HCT116 (cell line): Measurements from ENCODE around the gene ZDHHC14. TPM values are rescaled to one million over a fixed set of nuclear protein-coding genes. Genes with fewer than 3 reads are reported as not detected.

ENCODE experiments used
- ATAC-seq: fragments of 200-7000 bp; cut with Tn5 transposase; 2 replicates; pipeline ENCODE4 v1.9.1; 2020; ENCODE audit warnings: mild to moderate bottlenecking, moderate library complexity
- BruUV-seq: library from RNA; stranded (reverse); fragments of 400-500 nt; replicated peaks from 2 replicates; lab custom pipeline; 2021; lab: Mats Ljungman, UMichigan
- CTCF ChIA-PET: fragments of 300-600 bp; sonication (Branson Sonifier 250); formaldehyde crosslinking; loops from one replicate; lab custom pipeline; 2021; ENCODE audit warnings: antibody characterized with exemption; lab: Charles Lee
- POLR2A ChIA-PET: fragments of 300-600, 350-600 bp; sonication (Branson Sonifier 250); formaldehyde crosslinking; loops from one replicate; lab custom pipeline; 2021; ENCODE audit warnings: antibody characterized with exemption; lab: Charles Lee
- RAD21 ChIA-PET, 2 experiments: fragments of 300-600 bp; sonication (Branson Sonifier 250); formaldehyde crosslinking; loops; one replicate each; lab custom pipeline; 2023; ENCODE audit warnings: low total read pairs in 2 of 2; ENCODE audit not compliant: uncharacterized antibody in 2 of 2, unreplicated experiment in 2 of 2, low non-redundant PET in 1 of 2; lab: Charles Lee
- DNase-seq: peaks from one replicate; pipeline ENCODE4 v3.0.0-alpha.2; 2010; ENCODE audit warnings: low read depth, low spot score
- H2AFZ ChIP-seq: fragments of 200-600 bp; shearing (Covaris generic), sonication (generic); 2 replicates; pipeline ENCODE4 v1.6.1; 2017; ENCODE audit warnings: low read depth, mixed run types, mixed read lengths, antibody characterized with exemption, low read length; ENCODE audit not compliant: poor library complexity, severe bottlenecking
- H3K27ac ChIP-seq: 2 replicates; pipeline ENCODE4 v1.5.1; 2012; ENCODE audit warnings: low read depth, low read length
- H3K27me3 ChIP-seq: fragments of 200-600 bp; sonication (generic); 2 replicates; pipeline ENCODE4 v1.6.1; 2016; ENCODE audit warnings: mixed run types, low read length, mixed read lengths; ENCODE audit not compliant: insufficient read depth
- H3K36me3 ChIP-seq, 2 experiments: fragments of 200-500 bp in 1 of 2; fragments of 200-600 bp in 1 of 2; sonication (Bioruptor generic) in 1 of 2; sonication (generic) in 1 of 2; 2 replicates each; pipeline versions ENCODE4 v1.5.1 to v1.6.1; 2014 to 2016; ENCODE audit warnings: low read length in 2 of 2, inconsistent platforms in 1 of 2, mixed read lengths in 1 of 2, mixed run types in 1 of 2; ENCODE audit not compliant: insufficient read depth in 2 of 2, control insufficient read depth in 1 of 2
- H3K4me1 ChIP-seq, 2 experiments: fragments of 200-600 bp in 1 of 2; sonication (generic) in 1 of 2; 2 replicates each; pipeline versions ENCODE4 v1.5.1 to v1.6.1; 2012 to 2017; ENCODE audit warnings: low read length in 2 of 2, inconsistent platforms in 1 of 2, mild to moderate bottlenecking in 1 of 2, mixed read lengths in 1 of 2, mixed run types in 1 of 2, moderate library complexity in 1 of 2; ENCODE audit not compliant: insufficient read depth in 2 of 2, control insufficient read depth in 1 of 2
- H3K4me2 ChIP-seq: fragments of 200-600 bp; sonication (generic); 2 replicates; pipeline ENCODE4 v1.6.1; 2017; ENCODE audit warnings: mixed run types, low read length, mixed read lengths
- H3K4me3 ChIP-seq, 2 experiments: fragments of 200-600 bp in 1 of 2; sonication (generic) in 1 of 2; replicated peaks in 1 of 2; 2 replicates each; pipeline ENCODE4 v1.5.1; 2011 to 2016; ENCODE audit warnings: low read length in 2 of 2, control low read depth in 1 of 2, low read depth in 1 of 2, mild to moderate bottlenecking in 1 of 2, mixed read lengths in 1 of 2, mixed run types in 1 of 2
- H3K79me2 ChIP-seq: fragments of 200-600 bp; sonication (generic); 2 replicates; pipeline ENCODE4 v1.6.1; 2017; ENCODE audit warnings: mild to moderate bottlenecking, mixed run types, low read length, moderate library complexity, mixed read lengths; ENCODE audit not compliant: insufficient read depth
- H3K9ac ChIP-seq: fragments of 200-600 bp; sonication (generic); 2 replicates; pipeline ENCODE4 v1.6.1; 2016; ENCODE audit warnings: low read length, mixed read lengths
- H3K9me2 ChIP-seq: fragments of 200-600 bp; sonication (generic), shearing (Covaris generic); 2 replicates; pipeline ENCODE4 v1.6.1; 2017; ENCODE audit warnings: mixed run types, mild to moderate bottlenecking, moderate library complexity; ENCODE audit not compliant: insufficient read depth
- H3K9me3 ChIP-seq, 2 experiments: fragments of 200-500 bp in 1 of 2; fragments of 200-600 bp in 1 of 2; sonication (Bioruptor generic) in 1 of 2; sonication (generic) in 1 of 2; 2 replicates each; pipeline ENCODE4 v1.6.1; 2014 to 2017; ENCODE audit warnings: low read length in 2 of 2, mixed read lengths in 2 of 2, inconsistent platforms in 1 of 2, low read depth in 1 of 2, mild to moderate bottlenecking in 1 of 2, mixed run types in 1 of 2, moderate library complexity in 1 of 2; ENCODE audit not compliant: control insufficient read depth in 1 of 2, insufficient read depth in 1 of 2
- H4K20me1 ChIP-seq: fragments of 200-600 bp; sonication (generic), shearing (Covaris generic); 2 replicates; pipeline ENCODE4 v1.6.1; 2017; ENCODE audit warnings: mixed run types, mild to moderate bottlenecking, moderate library complexity; ENCODE audit not compliant: insufficient read depth
- CBX3 ChIP-seq: IDR thresholded peaks from 2 replicates; pipeline ENCODE4 v1.6.1; 2012; ENCODE audit warnings: low read depth
- CEBPB ChIP-seq: IDR thresholded peaks from 2 replicates; pipeline ENCODE4 v1.6.1; 2012; ENCODE audit warnings: low read depth
- ELF1 ChIP-seq: IDR thresholded peaks from 2 replicates; pipeline ENCODE4 v1.6.1; 2012; ENCODE audit warnings: low read depth, borderline replicate concordance
- EZH2 ChIP-seq: fragments of 200-600 bp; sonication (generic); IDR thresholded peaks from 2 replicates; pipeline ENCODE4 v1.6.1; 2017; ENCODE audit warnings: antibody characterized with exemption, mixed run types
- EZH2phosphoT487 ChIP-seq: fragments of 200-600 bp; IDR thresholded peaks from 2 replicates; pipeline ENCODE4 v1.6.1; 2018; ENCODE audit warnings: antibody characterized with exemption, borderline replicate concordance
- JUND ChIP-seq: IDR thresholded peaks from 2 replicates; pipeline ENCODE4 v1.6.1; 2012
- POLR2A ChIP-seq: IDR thresholded peaks from 2 replicates; pipeline ENCODE4 v1.7.0; 2011; ENCODE audit warnings: borderline replicate concordance; ENCODE audit not compliant: insufficient read depth, insufficient read length; ENCODE audit errors: extremely low read depth
- RAD21 ChIP-seq: IDR thresholded peaks from 2 replicates; pipeline ENCODE4 v1.6.1; 2012; ENCODE audit warnings: low read depth, mild to moderate bottlenecking
- SIN3A ChIP-seq: IDR thresholded peaks from 2 replicates; pipeline ENCODE4 v1.6.1; 2012; ENCODE audit warnings: low read depth
- SP1 ChIP-seq: IDR thresholded peaks from 2 replicates; pipeline ENCODE4 v1.6.1; 2012; ENCODE audit warnings: low read depth
- SRF ChIP-seq: IDR thresholded peaks from 2 replicates; pipeline ENCODE4 v1.6.1; 2012; ENCODE audit warnings: low read depth
- YY1 ChIP-seq: IDR thresholded peaks from 2 replicates; pipeline ENCODE4 v1.6.1; 2011; ENCODE audit warnings: low read length, low read depth, moderate library complexity, mild to moderate bottlenecking; ENCODE audit not compliant: insufficient replicate concordance; ENCODE audit errors: extremely low read depth
- ZFX ChIP-seq: fragments of 450-650 bp; IDR thresholded peaks from 2 replicates; pipeline ENCODE4 v1.6.1; 2017
- ZNF274 ChIP-seq: fragments of 200-500 bp; sonication (Bioruptor generic); IDR thresholded peaks from 2 replicates; pipeline ENCODE4 v1.6.1; 2014; ENCODE audit warnings: mild to moderate bottlenecking, low read depth, low read length, inconsistent platforms
- intact Hi-C: fragments of 100-400 bp; cut with micrococcal nuclease; formaldehyde crosslinking; loops from 2 replicates; pipeline ENCODE4 v1.10.0; 2022
- total RNA-seq: library from RNA; stranded (reverse); gene quantifications from one replicate; pipeline ENCODE4 v1.2.1, GENCODE V29; 2021; ENCODE audit not compliant: unreplicated experiment
- TF ChIP-seq, protein P1 (sequence below), 3 experiments: fragments of 200-600 bp in 1 of 3; sonication (generic) in 1 of 3; IDR thresholded peaks in 2 of 3; conservative IDR thresholded peaks in 1 of 3; 2 replicates each; pipeline ENCODE4 v1.5.1; 2012 to 2017; ENCODE audit warnings: low read depth in 2 of 3, low read length in 2 of 3, antibody characterized with exemption in 1 of 3, borderline replicate concordance in 1 of 3, control low read depth in 1 of 3, mild to moderate bottlenecking in 1 of 3, mixed read lengths in 1 of 3, mixed run types in 1 of 3, moderate library complexity in 1 of 3; ENCODE audit not compliant: insufficient read depth in 1 of 3
- TF ChIP-seq, protein P2 (sequence below): IDR thresholded peaks from 2 replicates; pipeline ENCODE4 v1.6.1; 2011; ENCODE audit warnings: mild to moderate bottlenecking, low read length, moderate library complexity; ENCODE audit not compliant: insufficient replicate concordance; ENCODE audit errors: extremely low read depth
- TF ChIP-seq, protein P3 (sequence below): IDR thresholded peaks from 2 replicates; pipeline ENCODE4 v1.6.1; 2012

The ZDHHC14 gene
- total RNA-seq, 1 experiment from 2014 or later: 5.3 TPM

DNA sequence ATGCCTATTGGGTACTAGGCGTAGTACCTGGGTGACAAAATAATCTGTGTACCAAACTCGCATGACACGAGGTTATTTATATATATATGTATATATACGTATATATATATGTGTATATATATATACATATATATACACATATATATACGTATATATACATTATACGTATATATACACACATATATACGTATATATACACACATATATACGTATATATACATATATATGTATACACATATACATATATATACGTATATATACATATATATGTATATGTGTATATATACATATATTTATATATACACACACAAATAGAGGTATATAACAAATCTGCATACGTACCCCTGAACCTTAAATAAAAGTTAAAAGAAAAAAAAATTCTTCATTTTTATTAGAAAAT, 103.2 kb downstream of the ZDHHC14 start (continued):
- TF ChIP-seq RAD21 (no peak), YY1 (no peak), SIN3A (no peak), CBX3 (no peak)
- TF ChIP-seq, all 23 proteins: peak for 0

DNA sequence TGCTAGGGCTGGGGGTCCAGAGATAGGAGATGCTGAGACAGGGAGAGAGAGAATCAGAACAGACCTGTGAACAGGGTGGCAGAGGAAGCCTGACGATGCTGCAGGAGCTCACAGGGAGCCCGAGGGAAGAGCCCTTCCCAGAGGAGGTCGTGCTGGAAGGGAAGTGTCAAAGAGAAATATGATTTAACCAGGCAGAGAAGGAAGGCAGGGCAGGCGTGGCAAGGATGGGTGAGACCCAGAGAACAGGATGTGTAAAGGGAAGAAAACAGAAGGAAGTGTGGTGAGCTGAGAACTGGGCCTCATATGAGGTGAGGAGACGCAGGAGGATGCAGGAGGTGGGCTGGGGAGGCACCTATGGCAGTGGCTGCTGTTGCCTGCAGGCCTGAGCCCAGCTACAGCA, 105.6 kb downstream of the ZDHHC14 start:
- Histone ChIP-seq H3K4me2 (no peak overlapping the region), H3K9me2 (no peaks in the 10 kb centered on the region), H3K9me3 (no peaks in the 10 kb centered on the region), H3K9ac (no peak overlapping the region), H4K20me1 (no peaks in the 10 kb centered on the region), H3K36me3 (no peaks in the 10 kb centered on the region), H2AFZ (no peak overlapping the region), H3K4me1 (no peaks in the 10 kb centered on the region), H3K27me3 (no peaks in the 10 kb centered on the region), H3K79me2 (no peaks in the 10 kb centered on the region), H3K4me3 (no peak overlapping the region), H3K27ac (no peak overlapping the region)
- ChIA-PET RAD21 (no interaction called here), CTCF (no interaction called here), POLR2A (no interaction called here)
- TF ChIP-seq RAD21: no peak
- TF ChIP-seq ZFX: no peak
- no peak for TF ChIP-seq EZH2phosphoT487
- no peak for TF ChIP-seq EZH2
- no peak for TF ChIP-seq ZNF274
- TF ChIP-seq, protein P1, sequence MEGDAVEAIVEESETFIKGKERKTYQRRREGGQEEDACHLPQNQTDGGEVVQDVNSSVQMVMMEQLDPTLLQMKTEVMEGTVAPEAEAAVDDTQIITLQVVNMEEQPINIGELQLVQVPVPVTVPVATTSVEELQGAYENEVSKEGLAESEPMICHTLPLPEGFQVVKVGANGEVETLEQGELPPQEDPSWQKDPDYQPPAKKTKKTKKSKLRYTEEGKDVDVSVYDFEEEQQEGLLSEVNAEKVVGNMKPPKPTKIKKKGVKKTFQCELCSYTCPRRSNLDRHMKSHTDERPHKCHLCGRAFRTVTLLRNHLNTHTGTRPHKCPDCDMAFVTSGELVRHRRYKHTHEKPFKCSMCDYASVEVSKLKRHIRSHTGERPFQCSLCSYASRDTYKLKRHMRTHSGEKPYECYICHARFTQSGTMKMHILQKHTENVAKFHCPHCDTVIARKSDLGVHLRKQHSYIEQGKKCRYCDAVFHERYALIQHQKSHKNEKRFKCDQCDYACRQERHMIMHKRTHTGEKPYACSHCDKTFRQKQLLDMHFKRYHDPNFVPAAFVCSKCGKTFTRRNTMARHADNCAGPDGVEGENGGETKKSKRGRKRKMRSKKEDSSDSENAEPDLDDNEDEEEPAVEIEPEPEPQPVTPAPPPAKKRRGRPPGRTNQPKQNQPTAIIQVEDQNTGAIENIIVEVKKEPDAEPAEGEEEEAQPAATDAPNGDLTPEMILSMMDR (IDR thresholded peaks at IDR 0.05 in 2 of 3, conservative IDR thresholded peaks at IDR 0.05 in 1 of 3; ENCODE audit: borderline replicate concordance in 1 of 3, insufficient read depth in 1 of 3, low read depth in 2 of 3, low read length in 2 of 3): no peak
- no peak for TF ChIP-seq SRF
- TF ChIP-seq SP1: no peak
- TF ChIP-seq, protein P2, sequence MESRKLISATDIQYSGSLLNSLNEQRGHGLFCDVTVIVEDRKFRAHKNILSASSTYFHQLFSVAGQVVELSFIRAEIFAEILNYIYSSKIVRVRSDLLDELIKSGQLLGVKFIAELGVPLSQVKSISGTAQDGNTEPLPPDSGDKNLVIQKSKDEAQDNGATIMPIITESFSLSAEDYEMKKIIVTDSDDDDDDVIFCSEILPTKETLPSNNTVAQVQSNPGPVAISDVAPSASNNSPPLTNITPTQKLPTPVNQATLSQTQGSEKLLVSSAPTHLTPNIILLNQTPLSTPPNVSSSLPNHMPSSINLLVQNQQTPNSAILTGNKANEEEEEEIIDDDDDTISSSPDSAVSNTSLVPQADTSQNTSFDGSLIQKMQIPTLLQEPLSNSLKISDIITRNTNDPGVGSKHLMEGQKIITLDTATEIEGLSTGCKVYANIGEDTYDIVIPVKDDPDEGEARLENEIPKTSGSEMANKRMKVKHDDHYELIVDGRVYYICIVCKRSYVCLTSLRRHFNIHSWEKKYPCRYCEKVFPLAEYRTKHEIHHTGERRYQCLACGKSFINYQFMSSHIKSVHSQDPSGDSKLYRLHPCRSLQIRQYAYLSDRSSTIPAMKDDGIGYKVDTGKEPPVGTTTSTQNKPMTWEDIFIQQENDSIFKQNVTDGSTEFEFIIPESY: no peak
- no peak for TF ChIP-seq ELF1
- no peak for TF ChIP-seq JUND
- TF ChIP-seq POLR2A: no peak
- no peak for TF ChIP-seq CBX3
- TF ChIP-seq, protein P3, sequence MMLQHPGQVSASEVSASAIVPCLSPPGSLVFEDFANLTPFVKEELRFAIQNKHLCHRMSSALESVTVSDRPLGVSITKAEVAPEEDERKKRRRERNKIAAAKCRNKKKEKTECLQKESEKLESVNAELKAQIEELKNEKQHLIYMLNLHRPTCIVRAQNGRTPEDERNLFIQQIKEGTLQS: no peak
- no peak for TF ChIP-seq CEBPB
- no TSS peak for BruUV-seq
- no peak for ATAC-seq
- no peak for DNase-seq
- intact Hi-C loops: no loop called here
